Measurements from ENCODE around the gene PLEKHG4B.

DNA sequence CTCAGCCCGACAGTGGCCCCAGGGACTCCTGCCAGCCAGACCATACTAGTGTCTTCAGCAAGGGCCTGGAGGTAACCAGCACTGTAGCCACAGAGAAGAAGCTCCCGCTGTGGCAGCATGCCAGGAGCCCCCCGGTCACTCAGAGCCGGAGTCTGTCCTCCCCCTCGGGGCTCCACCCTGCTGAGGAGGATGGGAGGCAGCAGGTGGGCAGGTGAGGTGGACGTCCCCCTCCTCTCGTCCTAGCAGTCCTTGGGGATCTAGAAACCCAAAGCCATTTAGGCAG is 71.3 kb downstream of the PLEKHG4B start:
- TF ChIP-seq EGR1 (IDR thresholded peaks at IDR 0.05; ENCODE audit: borderline replicate concordance, low read depth, low read length) (no peak), EZH2 (IDR thresholded peaks at IDR 0.05; ENCODE audit: low read depth, low read length, severe bottlenecking) (no peak), BRCA1 (IDR thresholded peaks at IDR 0.05; ENCODE audit: low read depth, low read length) (no peak)
- TF ChIP-seq, protein P1, sequence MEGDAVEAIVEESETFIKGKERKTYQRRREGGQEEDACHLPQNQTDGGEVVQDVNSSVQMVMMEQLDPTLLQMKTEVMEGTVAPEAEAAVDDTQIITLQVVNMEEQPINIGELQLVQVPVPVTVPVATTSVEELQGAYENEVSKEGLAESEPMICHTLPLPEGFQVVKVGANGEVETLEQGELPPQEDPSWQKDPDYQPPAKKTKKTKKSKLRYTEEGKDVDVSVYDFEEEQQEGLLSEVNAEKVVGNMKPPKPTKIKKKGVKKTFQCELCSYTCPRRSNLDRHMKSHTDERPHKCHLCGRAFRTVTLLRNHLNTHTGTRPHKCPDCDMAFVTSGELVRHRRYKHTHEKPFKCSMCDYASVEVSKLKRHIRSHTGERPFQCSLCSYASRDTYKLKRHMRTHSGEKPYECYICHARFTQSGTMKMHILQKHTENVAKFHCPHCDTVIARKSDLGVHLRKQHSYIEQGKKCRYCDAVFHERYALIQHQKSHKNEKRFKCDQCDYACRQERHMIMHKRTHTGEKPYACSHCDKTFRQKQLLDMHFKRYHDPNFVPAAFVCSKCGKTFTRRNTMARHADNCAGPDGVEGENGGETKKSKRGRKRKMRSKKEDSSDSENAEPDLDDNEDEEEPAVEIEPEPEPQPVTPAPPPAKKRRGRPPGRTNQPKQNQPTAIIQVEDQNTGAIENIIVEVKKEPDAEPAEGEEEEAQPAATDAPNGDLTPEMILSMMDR (IDR thresholded peaks at IDR 0.05; ENCODE audit: control extremely low read depth in 1 of 3, insufficient read depth in 1 of 3, low read depth in 1 of 3, low read length in 3 of 3), result no peak
